Right ventricle myocardium superior (tissue), 1 donor: Measurements from ENCODE around the gene PHACTR1. TPM values are rescaled to one million over a fixed set of nuclear protein-coding genes. Genes with fewer than 3 reads are reported as not detected.

Source experiments
- ATAC-seq: fragments of 200-7000 bp; cut with Tn5 transposase; one replicate; pipeline ENCODE4 v1.9.1; 2020; ENCODE audit warnings: mild to moderate bottlenecking; ENCODE audit not compliant: poor library complexity
- DNase-seq: peaks from one replicate; pipeline ENCODE4 v3.0.0-alpha.2; 2020
- intact Hi-C: fragments of 100-400 bp; cut with DNase I; formaldehyde crosslinking; loops from one replicate; pipeline ENCODE4 v1.11.2; 2022
- total RNA-seq: library from RNA; stranded (reverse); fragmentation: NEBNext Ultra II Directional; extraction: Animal tissue kit (Norgen Biotek cat#: 25700); gene quantifications from one replicate; pipeline ENCODE4 v1.2.1, GENCODE V29; 2021
- donor health status: DM: no; HTN: yes; CAD: no; lungs with severe emphysema.

The PHACTR1 gene
- total RNA-seq, 1 donor from 2014 or later = 114 TPM

GRCh38 chr6:13065581-13065980 lies 349.0 kb downstream of the PHACTR1 start:
- ATAC-seq (no peak), DNase-seq (no peak)
- intact Hi-C loops = no loop called here

- intact Hi-C loops = no loop called here
- DNase-seq (no peak), ATAC-seq (peak; percentile 64)
Observed at GRCh38 chr6:13066050-13066449, 349.5 kb downstream of the PHACTR1 start.

GRCh38 chr6:13066820-13067219 lies 350.3 kb downstream of the PHACTR1 start:
- no peak for ATAC-seq
- no peak for DNase-seq
- intact Hi-C loops = no loop called here

DNA sequence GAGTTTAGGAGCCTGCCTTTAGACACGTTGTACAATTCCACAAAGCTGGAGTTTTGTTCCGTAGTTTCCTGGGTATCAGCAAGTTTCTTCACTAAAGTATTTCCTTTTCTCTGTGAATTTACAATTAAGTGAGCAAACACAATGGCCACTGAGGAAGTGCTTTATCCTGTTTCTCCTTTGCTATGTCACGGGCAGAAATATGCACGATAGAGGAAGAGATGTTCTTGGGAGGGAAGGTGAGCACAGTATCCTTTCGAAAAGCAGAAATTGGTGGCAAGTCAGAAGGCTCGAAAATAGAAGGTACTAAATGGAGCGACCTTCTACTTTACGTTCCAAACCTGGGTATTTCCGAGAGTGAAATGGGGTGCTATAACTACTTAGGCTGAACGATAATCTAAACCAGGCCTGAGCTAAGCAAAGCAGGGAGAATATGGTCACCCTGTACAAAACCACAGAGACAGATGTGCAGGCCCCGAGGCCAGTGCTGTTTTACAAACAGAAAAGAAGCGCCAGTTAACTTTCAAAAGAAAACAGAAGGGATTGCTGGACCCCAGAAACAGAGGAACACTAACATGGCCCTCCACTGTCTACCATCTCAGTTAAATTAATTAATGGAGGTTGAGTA lies 352.1 kb downstream of the PHACTR1 start:
- DNase-seq (no peak), ATAC-seq (no peak)
- intact Hi-C loops = no loop called here

DNA sequence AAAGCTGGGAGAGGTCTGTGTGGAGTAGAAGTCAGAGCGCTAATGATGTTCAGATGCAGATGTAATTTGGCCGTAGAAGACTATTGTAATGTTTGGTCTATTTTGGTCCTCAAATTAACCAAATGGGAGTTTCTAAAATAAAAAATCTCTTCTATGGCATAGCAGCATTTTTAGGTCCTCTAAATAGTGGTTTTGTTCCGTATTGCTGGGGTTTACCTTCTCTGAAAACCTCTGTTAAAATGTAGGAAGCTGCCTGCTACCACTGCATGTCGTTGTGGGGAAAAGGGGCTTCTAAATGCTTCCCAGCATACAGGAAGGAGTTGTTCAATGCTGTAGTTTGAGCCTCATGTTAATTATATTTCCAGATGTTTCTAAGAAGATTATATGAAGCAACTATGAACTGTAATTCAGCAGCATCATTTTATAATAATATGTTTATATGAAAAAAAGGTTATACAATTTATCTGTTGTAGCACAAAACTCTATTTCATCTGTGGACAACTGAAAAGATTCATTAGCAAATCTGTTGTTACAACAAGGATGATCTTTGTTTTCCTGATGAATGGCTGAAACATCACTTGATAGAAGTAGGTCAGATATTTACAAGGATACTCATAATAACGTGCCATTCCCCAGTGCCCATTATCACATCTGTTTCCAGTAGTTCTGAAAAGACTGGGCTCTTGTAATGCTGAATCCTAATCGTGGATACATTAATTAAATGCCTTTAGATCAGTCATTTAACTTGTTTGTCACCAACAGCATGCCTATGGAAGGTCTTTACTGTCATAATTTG lies 355.2 kb downstream of the PHACTR1 start:
- no peak for ATAC-seq

GRCh38 chr6:13072686-13073347 lies 356.2 kb downstream of the PHACTR1 start:
- intact Hi-C loops = no loop called here
- no peak for ATAC-seq

More for the DNA sequence above, 355.2 kb downstream of the PHACTR1 start:
- intact Hi-C loops = no loop called here
- no peak for DNase-seq

DNA sequence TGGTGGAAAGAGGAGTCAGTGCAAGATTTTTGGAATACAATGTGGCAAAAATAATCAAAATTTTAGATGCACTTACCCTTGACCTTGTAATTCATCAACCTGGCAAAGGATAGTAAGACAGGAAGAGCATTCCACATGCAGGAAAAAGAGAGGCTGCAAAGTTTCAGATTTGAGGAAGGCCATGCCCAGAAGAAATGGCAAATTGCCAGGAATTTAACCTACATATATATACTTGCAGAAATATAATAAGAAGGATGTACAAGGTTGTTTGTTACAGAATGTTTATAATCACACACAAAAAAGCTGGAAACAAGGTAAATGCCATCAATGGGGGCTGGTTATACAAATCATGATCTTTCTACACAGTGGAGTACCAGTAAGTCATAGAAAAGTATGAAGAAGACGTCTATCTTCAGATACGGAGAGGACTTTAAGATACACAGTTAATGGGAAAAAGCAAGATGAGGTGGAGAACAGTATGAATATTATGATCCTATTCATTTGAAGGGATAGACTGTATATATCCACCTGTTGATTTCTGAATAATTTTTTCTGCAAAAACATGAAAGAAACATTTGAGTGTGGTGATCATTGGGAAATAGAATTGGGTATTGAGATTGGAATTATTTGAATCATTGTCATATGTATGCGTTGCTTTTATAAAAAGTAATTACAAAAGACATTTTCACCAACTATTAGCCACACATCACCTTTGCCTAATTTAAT lies 358.0 kb downstream of the PHACTR1 start:
- intact Hi-C loops = no loop called here
- DNase-seq = no peak
- ATAC-seq = no peak

More at GRCh38 chr6:13072686-13073347, 356.2 kb downstream of the PHACTR1 start:
- DNase-seq = no peak

DNA sequence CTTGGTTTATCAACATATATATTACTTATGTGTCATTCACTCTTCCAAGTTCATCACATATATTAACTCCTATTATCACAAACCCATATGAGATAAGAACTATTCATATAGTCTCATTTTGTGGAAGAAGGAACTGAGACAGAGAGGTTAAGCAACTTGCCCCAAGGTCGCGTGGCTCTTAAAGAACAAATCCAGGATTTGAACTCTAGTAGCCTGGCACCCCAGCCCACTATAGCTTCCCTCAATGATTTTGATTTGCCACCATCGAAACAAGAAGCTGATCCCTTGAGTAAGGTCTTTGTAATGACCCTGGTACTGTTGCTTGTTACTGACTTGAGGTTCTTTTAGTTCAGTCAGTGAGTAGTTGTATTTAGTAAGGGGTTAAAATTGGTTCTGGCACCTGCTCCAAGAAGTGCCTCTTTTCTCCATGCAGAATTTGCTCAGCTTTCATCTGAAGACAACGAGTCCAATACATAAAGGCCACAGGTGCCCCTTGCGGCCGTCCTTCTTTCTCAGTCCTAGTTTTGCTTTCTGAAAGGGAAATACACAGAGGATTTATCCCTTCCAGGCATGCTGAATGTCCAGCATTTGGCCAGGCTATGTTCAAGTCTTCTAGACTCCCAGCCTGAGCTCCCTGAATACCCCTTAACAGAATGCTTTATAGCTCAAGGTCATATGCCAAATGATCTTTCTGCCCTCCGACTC lies 358.7 kb downstream of the PHACTR1 start:
- DNase-seq (no peak), ATAC-seq (no peak)
- intact Hi-C loops = no loop called here

DNA sequence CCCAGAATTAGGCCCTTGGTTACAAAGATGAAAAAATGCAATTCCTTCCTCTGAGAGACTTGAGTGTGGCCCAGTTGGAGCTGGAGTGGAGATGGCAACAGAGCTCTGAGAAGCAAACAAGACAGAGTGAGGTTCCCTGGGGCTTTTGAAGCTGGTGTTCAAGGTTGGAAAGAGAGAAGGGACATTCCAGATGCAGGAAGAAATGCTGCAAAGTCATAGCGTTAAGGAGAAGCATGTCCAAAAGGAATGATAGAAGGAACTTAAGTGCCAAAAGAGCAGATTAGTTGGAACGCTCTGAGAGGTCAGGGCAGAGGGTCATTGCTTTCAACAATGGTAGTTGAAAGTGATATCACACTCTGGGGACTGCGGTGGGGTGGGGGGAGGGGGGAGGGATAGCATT lies 360.0 kb downstream of the PHACTR1 start:
- intact Hi-C loops = no loop called here
- DNase-seq = no peak
- peak; percentile 41 for ATAC-seq

- peak; percentile 21 for ATAC-seq
- DNase-seq = no peak
- intact Hi-C loops = no loop called here
Observed at GRCh38 chr6:13077117-13077516, 360.6 kb downstream of the PHACTR1 start.

GRCh38 chr6:13079096-13079723 lies 362.6 kb downstream of the PHACTR1 start:
- peak; percentile 50 for ATAC-seq

GRCh38 chr6:13080462-13081188 lies 364.1 kb downstream of the PHACTR1 start:
- intact Hi-C loops = no loop called here
- no peak for DNase-seq
- ATAC-seq = no peak

More at GRCh38 chr6:13079096-13079723, 362.6 kb downstream of the PHACTR1 start:
- intact Hi-C loops = no loop called here
- DNase-seq = no peak

DNA sequence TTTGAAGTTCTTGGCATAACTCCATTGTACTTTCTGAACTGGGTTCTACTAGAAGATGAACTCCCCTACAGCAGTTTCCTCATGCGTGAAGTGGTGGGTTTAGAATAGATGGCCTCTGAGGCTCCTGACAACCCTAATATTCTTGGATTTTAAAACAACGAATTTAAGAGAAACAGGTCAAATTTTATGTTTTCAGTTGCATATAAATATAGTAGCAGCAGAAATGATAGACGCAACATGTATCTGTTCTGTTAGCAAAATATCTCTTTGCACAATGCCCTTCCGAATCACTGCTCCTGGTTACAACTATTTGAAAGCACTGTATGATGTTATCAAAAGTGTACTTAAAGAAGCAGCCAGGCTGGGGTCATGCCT lies 364.6 kb downstream of the PHACTR1 start:
- no peak for DNase-seq
- ATAC-seq = no peak
- intact Hi-C loops = no loop called here

DNA sequence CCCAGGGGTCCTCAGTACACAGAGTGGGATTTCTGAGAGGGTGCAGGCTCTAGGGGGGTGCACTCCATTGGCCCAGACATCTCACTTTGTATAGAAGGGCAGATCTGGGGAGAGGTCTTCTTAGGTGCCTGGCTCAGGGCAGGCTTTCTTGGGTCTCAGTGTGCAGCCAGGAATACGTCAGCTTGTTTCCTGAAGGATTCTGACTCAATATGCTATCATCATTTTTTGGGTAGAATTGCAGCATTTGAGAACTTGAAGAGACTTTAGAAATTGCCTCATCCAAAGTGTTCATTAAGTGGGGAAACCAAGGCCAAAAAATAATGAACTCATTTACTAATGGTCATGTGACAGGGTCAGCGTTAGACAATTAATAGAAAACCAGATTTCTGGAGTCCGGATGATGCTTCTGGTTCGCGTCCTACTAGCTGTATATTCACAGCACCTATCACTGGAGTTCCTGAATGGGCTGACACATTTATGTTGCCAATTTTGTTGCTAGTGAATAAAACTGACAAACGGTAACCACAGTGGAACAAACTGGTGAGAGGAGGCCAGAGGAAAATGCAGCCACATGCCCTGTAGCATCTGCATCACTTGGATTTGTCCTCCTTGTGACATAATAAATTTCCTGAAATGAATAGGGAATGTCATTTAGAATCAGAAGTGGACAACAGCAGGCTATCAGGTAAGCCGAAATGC lies 372.9 kb downstream of the PHACTR1 start:
- intact Hi-C loops = no loop called here
- DNase-seq = no peak
- peak; percentile 45 for ATAC-seq

- intact Hi-C loops = no loop called here
- DNase-seq = no peak
- no peak for ATAC-seq
Observed at GRCh38 chr6:13091192-13091591, 374.6 kb downstream of the PHACTR1 start.

DNA sequence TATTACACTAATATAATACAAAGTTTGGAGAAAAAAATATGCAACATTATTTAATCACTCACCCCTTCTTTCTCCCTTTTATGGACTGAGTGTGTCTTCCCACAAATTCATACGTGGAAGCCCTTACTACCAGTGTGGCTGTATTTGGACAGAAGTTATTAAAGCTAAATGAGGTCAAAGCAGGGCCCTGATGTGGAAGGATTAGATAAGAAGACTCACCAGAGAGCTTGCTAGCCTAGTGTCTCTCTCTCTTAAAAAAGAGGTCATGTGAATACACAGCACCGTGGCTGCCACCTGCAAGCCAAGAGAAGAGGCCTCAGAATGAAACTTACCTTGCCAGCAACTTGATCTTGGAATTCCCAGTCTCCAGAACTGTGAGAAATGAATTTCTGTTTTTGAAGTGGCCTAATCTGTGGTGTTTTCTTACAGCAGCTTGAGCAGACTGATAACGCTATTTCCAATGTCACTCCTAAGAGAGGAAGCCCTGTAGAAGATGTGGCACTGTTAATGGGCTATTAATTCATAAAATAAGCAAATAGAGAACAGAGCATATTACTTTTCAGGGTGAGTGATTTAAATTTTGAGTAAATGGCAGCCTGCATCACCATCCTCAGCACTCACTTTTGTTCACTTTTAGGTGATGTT lies 378.3 kb downstream of the PHACTR1 start:
- DNase-seq = no peak
- ATAC-seq = no peak
- intact Hi-C loops = no loop called here

- DNase-seq (no peak), ATAC-seq (no peak)
- intact Hi-C loops = no loop called here
Observed at GRCh38 chr6:13096084-13096483, 379.5 kb downstream of the PHACTR1 start.
